GM12878 (cell line): ENCODE results near the gene NR3C1. TPM values are rescaled to one million over a fixed set of nuclear protein-coding genes. Genes with fewer than 3 reads are reported as not detected.
A peak's percentile ranks its signal among the peaks of the same experiment; 100 is the strongest.

ENCODE experiments used
- BCL11A ChIP-seq: IDR thresholded peaks from 2 replicates; pipeline ENCODE4 v1.6.1; 2011; ENCODE audit warnings: low read depth, low read length
- CBX5 ChIP-seq: sonication (generic); IDR thresholded peaks from 2 replicates; pipeline ENCODE4 v1.6.1; 2016; ENCODE audit warnings: low read depth, moderate library complexity, mild to moderate bottlenecking, inconsistent platforms
- CHD1 ChIP-seq: IDR thresholded peaks from 2 replicates; pipeline ENCODE4 v1.6.1; 2012; ENCODE audit warnings: low read depth, low read length, improper control_type of control experiment
- CHD4 ChIP-seq: fragments of 200-600 bp; sonication (generic); IDR thresholded peaks from 2 replicates; pipeline ENCODE4 v1.6.1; 2016; ENCODE audit warnings: mild to moderate bottlenecking
- CTCF ChIP-seq, 3 experiments: IDR thresholded peaks in 2 of 3; conservative IDR thresholded peaks in 1 of 3; 2 replicates each; pipeline ENCODE4 v1.5.1; 2011; ENCODE audit warnings: low read depth in 3 of 3, low read length in 3 of 3, mild to moderate bottlenecking in 3 of 3, control low read depth in 2 of 3, moderate library complexity in 2 of 3, inconsistent platforms in 1 of 3, mixed read lengths in 1 of 3; ENCODE audit not compliant: control insufficient read depth in 2 of 3, insufficient read depth in 1 of 3; ENCODE audit errors: extremely low read depth in 1 of 3
- EP300 ChIP-seq, 2 experiments: fragments of 150-350 bp in 1 of 2; IDR thresholded peaks; 2 replicates each; pipeline ENCODE4 v1.6.1; 2011 to 2012; ENCODE audit warnings: low read depth in 2 of 2, low read length in 2 of 2, borderline replicate concordance in 1 of 2, improper control_type of control experiment in 1 of 2, inconsistent platforms in 1 of 2; ENCODE audit not compliant: control insufficient read depth in 1 of 2
- EZH2 ChIP-seq: IDR thresholded peaks from 2 replicates; pipeline ENCODE4 v1.6.1; 2012; ENCODE audit warnings: low read depth, mild to moderate bottlenecking, control low read depth, inconsistent platforms, low read length, borderline replicate concordance; ENCODE audit not compliant: control insufficient read depth
- IRF4 ChIP-seq: IDR thresholded peaks from 2 replicates; pipeline ENCODE4 v1.6.1; 2011; ENCODE audit warnings: low read depth, low read length
- KAT2A ChIP-seq: conservative IDR thresholded peaks from 2 replicates; pipeline ENCODE4 v1.6.1; 2011; ENCODE audit warnings: low read depth, low read length; ENCODE audit not compliant: control insufficient read depth
- MYB ChIP-seq: fragments of 150-350 bp; IDR thresholded peaks from 2 replicates; pipeline ENCODE4 v1.6.1; 2014; ENCODE audit warnings: mild to moderate bottlenecking, low read depth, low read length, borderline replicate concordance
- PAX5 ChIP-seq: IDR thresholded peaks from 2 replicates; pipeline ENCODE4 v1.6.1; 2011; ENCODE audit warnings: low read depth, low read length, borderline replicate concordance
- RAD51 ChIP-seq: fragments of 450-650 bp; IDR thresholded peaks from 2 replicates; pipeline ENCODE4 v1.6.1; 2016; ENCODE audit warnings: moderate library complexity, mild to moderate bottlenecking, inconsistent platforms
- SKIL ChIP-seq: fragments of 450-650 bp; IDR thresholded peaks from 2 replicates; pipeline ENCODE4 v1.6.1; 2017; ENCODE audit warnings: mild to moderate bottlenecking, low read depth, inconsistent platforms; ENCODE audit not compliant: poor library complexity, severe bottlenecking
- SMAD1 ChIP-seq: fragments of 450-650 bp; IDR thresholded peaks from 2 replicates; pipeline ENCODE4 v1.6.1; 2018; ENCODE audit warnings: mild to moderate bottlenecking, low read depth; ENCODE audit not compliant: partially characterized antibody
- SMARCA5 ChIP-seq: fragments of 450-650 bp; IDR thresholded peaks from 2 replicates; pipeline ENCODE4 v1.6.1; 2017; ENCODE audit warnings: mild to moderate bottlenecking
- TBL1XR1 ChIP-seq: IDR thresholded peaks from 2 replicates; pipeline ENCODE4 v1.6.1; 2012; ENCODE audit warnings: low read depth, low read length, improper control_type of control experiment
- WRNIP1 ChIP-seq: IDR thresholded peaks from 2 replicates; pipeline ENCODE4 v1.6.1; 2011; ENCODE audit warnings: low read depth, low read length, improper control_type of control experiment, borderline replicate concordance
- YBX1 ChIP-seq: fragments of 450-650 bp; IDR thresholded peaks from 2 replicates; pipeline ENCODE4 v1.6.1; 2016; ENCODE audit warnings: antibody characterized with exemption
- YY1 ChIP-seq: IDR thresholded peaks from 2 replicates; pipeline ENCODE4 v1.6.1; 2011; ENCODE audit warnings: low read depth, mild to moderate bottlenecking, low read length
- ZBTB4 ChIP-seq: fragments of 450-650 bp; formaldehyde crosslinking; IDR thresholded peaks from 2 replicates; pipeline ENCODE4 v1.4.0; 2022; ENCODE audit warnings: mild to moderate bottlenecking, moderate library complexity
- ZNF274 ChIP-seq: IDR thresholded peaks from one replicate; pipeline ENCODE4 v1.8.0; 2011; ENCODE audit not compliant: insufficient read length, insufficient read depth
- ZNF622 ChIP-seq: fragments of 450-650 bp; IDR thresholded peaks from 2 replicates; pipeline ENCODE4 v1.6.1; 2017; ENCODE audit warnings: mild to moderate bottlenecking, inconsistent platforms
- ZSCAN29 ChIP-seq: fragments of 450-650 bp; IDR thresholded peaks from 2 replicates; pipeline ENCODE4 v1.6.1; 2017; ENCODE audit warnings: mild to moderate bottlenecking, moderate library complexity
- ZZZ3 ChIP-seq: IDR thresholded peaks from 2 replicates; pipeline ENCODE4 v1.6.1; 2011; ENCODE audit warnings: low read depth; ENCODE audit not compliant: control insufficient read depth, insufficient read length
- polyA plus RNA-seq, 11 experiments: library from polyadenylated mRNA; depleted of rRNA in 4 of 11; unstranded in 6 of 11; stranded (reverse) in 5 of 11; fragments of >200 nt; fragmentation: Nextera tagmentation in 4 of 11; fragmentation: Illumina TruSeq in 1 of 11; extraction: Ambion mirVana in 4 of 11; extraction: Trizol in 1 of 11; gene quantifications; 1 replicate in 1 of 11; 2 replicates in 10 of 11; pipeline versions ENCODE4 v1.2.1 to v1.2.3, GENCODE V29; 2011 to 2016; ENCODE audit warnings: inconsistent platforms in 2 of 11, missing spikeins in 2 of 11, low read depth in 1 of 11
- total RNA-seq, 4 experiments: library from RNA; depleted of rRNA in 3 of 4; stranded (reverse); fragments of >200 nt in 3 of 4; fragmentation: Illumina TruSeq in 1 of 4; extraction: Trizol in 1 of 4; gene quantifications; 2 replicates each; pipeline versions ENCODE4 v1.2.1 to v1.2.3, GENCODE V29; 2013 to 2021

Gene NR3C1
- total and polyA plus RNA-seq, 10 of the 15 experiments (the other 5 are each of a cell fraction or from before 2014, with no cell fraction given), result 49.7 to 141 (median 109) TPM

GRCh38 chr5:143403593-143404415, at the start of gene NR3C1 (continued):
- TF ChIP-seq SKIL (no peak), YY1 (peak; percentile 75; the same call in 1 of the 2 replicates), SMARCA5 (peak; percentile 60), ZZZ3 (no peak), ZBTB4 (no peak), CHD1 (no peak), MYB (no peak), CTCF (IDR thresholded peaks at IDR 0.05 in 2 of 3, conservative IDR thresholded peaks at IDR 0.05 in 1 of 3; ENCODE audit: control insufficient read depth in 2 of 3, extremely low read depth in 1 of 3, insufficient read depth in 1 of 3, low read depth in 3 of 3, low read length in 3 of 3) (peak; percentile 38 to 76 (median 64); a peak in 5 of 6 replicates), SMAD1 (no peak), PAX5 (no peak; the same call in 1 of the 2 replicates), IRF4 (no peak), ZSCAN29 (peak; percentile 66), WRNIP1 (no peak), ZNF622 (no peak), RAD51 (no peak), CBX5 (peak; percentile 18; the same call in 1 of the 2 replicates), EP300 (IDR thresholded peaks at IDR 0.05; ENCODE audit: borderline replicate concordance in 1 of 2, control insufficient read depth in 1 of 2, low read depth in 2 of 2, low read length in 2 of 2) (peak; percentile 25 to 38; a peak in 2 of 4 replicates), CHD4 (no peak), YBX1 (no peak), KAT2A (no peak), TBL1XR1 (peak; percentile 72; the same call in 1 of the 2 replicates), BCL11A (peak; percentile 15; the same call in 1 of the 2 replicates), EZH2 (no peak), ZNF274 (no peak)
